Measurements from ENCODE around the gene PON2. TPM values are rescaled to one million over a fixed set of nuclear protein-coding genes. Genes with fewer than 3 reads are reported as not detected.

The PON2 gene
- total RNA-seq, 1 donor from 2014 or later, result 152 TPM

- H3K27ac ChIP-seq (ENCODE audit: low read depth, low read length), result no peak overlapping the region
- FAIRE-seq (no peak), DNase-seq (ENCODE audit: low read depth) (no peak)
- no peaks in the 10 kb centered on the region for H4K20me1 ChIP-seq (ENCODE audit: insufficient read depth, low read length)
- no peaks in the 10 kb centered on the region for H3K9me3 Mint-ChIP-seq (ENCODE audit: unreplicated experiment)
- no peaks in the 10 kb centered on the region for H3K79me2 ChIP-seq (ENCODE audit: insufficient read depth, low read length)
- H3K9me3 ChIP-seq (ENCODE audit: insufficient read depth, low read depth, low read length), result no peaks in the 10 kb centered on the region
- peaks cover 28% of the 10 kb centered on the region for H3K4me1 Mint-ChIP-seq (ENCODE audit: low read depth, unreplicated experiment)
- TF ChIP-seq CTCF (IDR thresholded peaks at IDR 0.05; ENCODE audit: insufficient read depth, low read depth, low read length) (no peak), EZH2 (IDR thresholded peaks at IDR 0.05; ENCODE audit: insufficient read depth, low read length) (no peak)
- H3K36me3 Mint-ChIP-seq (ENCODE audit: low read depth, unreplicated experiment), result no peaks in the 10 kb centered on the region
- H3K27me3 ChIP-seq (ENCODE audit: insufficient read depth, low read length), result no peaks in the 10 kb centered on the region
- H3K4me3 Mint-ChIP-seq (ENCODE audit: unreplicated experiment), result no peak overlapping the region
- no peak overlapping the region for H3K9ac ChIP-seq (ENCODE audit: low read length)
- H3K4me1 ChIP-seq (ENCODE audit: insufficient read depth, low read length), result peaks cover 20% of the 10 kb centered on the region
- no peak overlapping the region for H3K4me2 ChIP-seq (ENCODE audit: low read length)
- no peak overlapping the region for H3K4me3 ChIP-seq (ENCODE audit: insufficient read depth, low read depth, low read length)
- H2AFZ ChIP-seq (ENCODE audit: low read depth, low read length), result peak overlapping the region; percentile 50
- H3K27ac Mint-ChIP-seq (ENCODE audit: unreplicated experiment), result peak overlapping the region; percentile 88
- no peaks in the 10 kb centered on the region for H3K27me3 Mint-ChIP-seq (ENCODE audit: low read depth, unreplicated experiment)
- H3K36me3 ChIP-seq (ENCODE audit: insufficient read depth, low read length), result no peaks in the 10 kb centered on the region
Measured at GRCh38 chr7:95476072-95476847, 41.4 kb upstream of the PON2 start.

DNA sequence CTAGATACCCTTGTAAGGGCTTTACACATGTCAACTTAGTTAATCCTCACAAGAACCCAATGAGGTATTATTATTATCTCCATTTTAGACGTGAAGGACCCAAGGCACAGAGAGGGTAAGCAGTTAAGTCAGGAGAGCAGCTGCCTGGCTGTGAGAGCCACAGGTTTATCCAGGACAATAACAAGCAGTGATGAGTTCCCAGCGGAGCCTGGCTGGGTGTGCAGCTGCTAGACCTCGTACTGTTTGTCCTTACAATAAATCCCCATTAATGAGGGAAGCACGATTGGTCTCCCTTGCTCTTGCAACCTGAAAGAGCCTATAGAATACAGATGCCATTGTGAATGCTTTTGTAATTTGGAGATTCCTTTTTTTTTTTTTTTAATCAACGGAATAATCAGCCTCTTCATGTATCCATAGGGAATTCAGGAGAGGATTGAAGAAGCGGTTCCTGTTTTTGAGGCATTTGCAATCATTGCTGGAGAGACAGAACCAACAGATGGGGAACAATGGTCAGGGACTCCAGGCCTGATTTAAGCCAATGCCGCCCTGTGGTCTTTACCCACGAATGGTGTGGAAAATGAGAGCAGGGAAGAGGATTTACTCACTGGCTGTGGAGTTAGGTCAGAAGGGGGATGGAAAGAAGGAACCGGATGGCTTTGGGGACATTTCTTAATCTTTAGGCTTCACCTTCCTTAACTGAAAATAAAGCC is 38.6 kb upstream of the PON2 start:
- Histone ChIP-seq H3K27ac (ENCODE audit: low read depth, low read length) (no peak overlapping the region), H3K79me2 (ENCODE audit: insufficient read depth, low read length) (no peaks in the 10 kb centered on the region), H3K4me1 (ENCODE audit: insufficient read depth, low read length) (peaks cover 20% of the 10 kb centered on the region), H3K9me3 (ENCODE audit: insufficient read depth, low read depth, low read length) (no peaks in the 10 kb centered on the region), H3K36me3 (ENCODE audit: insufficient read depth, low read length) (no peaks in the 10 kb centered on the region), H3K4me2 (ENCODE audit: low read length) (peak overlapping the region; percentile 69), H3K4me3 (ENCODE audit: insufficient read depth, low read depth, low read length) (no peak overlapping the region), H2AFZ (ENCODE audit: low read depth, low read length) (no peak overlapping the region), H4K20me1 (ENCODE audit: insufficient read depth, low read length) (no peaks in the 10 kb centered on the region), H3K9ac (ENCODE audit: low read length) (no peak overlapping the region), H3K27me3 (ENCODE audit: insufficient read depth, low read length) (no peaks in the 10 kb centered on the region)
- Mint-ChIP-seq H3K9me3 (ENCODE audit: unreplicated experiment) (no peaks in the 10 kb centered on the region), H3K27me3 (ENCODE audit: low read depth, unreplicated experiment) (no peaks in the 10 kb centered on the region), H3K4me1 (ENCODE audit: low read depth, unreplicated experiment) (peaks cover 44% of the 10 kb centered on the region), H3K4me3 (ENCODE audit: unreplicated experiment) (no peak overlapping the region), H3K27ac (ENCODE audit: unreplicated experiment) (no peak overlapping the region), H3K36me3 (ENCODE audit: low read depth, unreplicated experiment) (no peaks in the 10 kb centered on the region)
- DNase-seq (ENCODE audit: low read depth) (no peak), FAIRE-seq (no peak)
- TF ChIP-seq EZH2 (IDR thresholded peaks at IDR 0.05; ENCODE audit: insufficient read depth, low read length) (no peak), CTCF (IDR thresholded peaks at IDR 0.05; ENCODE audit: insufficient read depth, low read depth, low read length) (no peak)

Data from astrocyte (in vitro differentiated cells and primary cell).